ENCODE measurements around the gene ZEB1.

GRCh38 chr10:31288001-31288400, 31.0 kb upstream of the ZEB1 start:
- TF ChIP-seq SUZ12 (IDR thresholded peaks at IDR 0.05; ENCODE audit: low read length) (no peak), EGR1 (IDR thresholded peaks at IDR 0.05; ENCODE audit: borderline replicate concordance, low read depth, low read length) (no peak), CTCF (IDR thresholded peaks at IDR 0.05; ENCODE audit: control extremely low read depth in 1 of 3, insufficient read depth in 1 of 3, low read depth in 1 of 3, low read length in 3 of 3) (no peak), POLR2A (IDR thresholded peaks at IDR 0.05; ENCODE audit: control extremely low read depth in 1 of 2, low read depth in 2 of 2, low read length in 2 of 2) (no peak), ATF3 (IDR thresholded peaks at IDR 0.05; ENCODE audit: insufficient read depth, low read depth, low read length) (no peak), JUND (IDR thresholded peaks at IDR 0.05; ENCODE audit: low read length) (no peak), MAFK (IDR thresholded peaks at IDR 0.05; ENCODE audit: low read depth, low read length) (no peak), BRCA1 (IDR thresholded peaks at IDR 0.05; ENCODE audit: low read depth, low read length) (no peak), EP300 (IDR thresholded peaks at IDR 0.05; ENCODE audit: borderline replicate concordance in 1 of 2, low read depth in 2 of 2, low read length in 2 of 2) (no peak), KDM1A (IDR thresholded peaks at IDR 0.05; ENCODE audit: borderline replicate concordance, low read length) (no peak), SP1 (IDR thresholded peaks at IDR 0.05; ENCODE audit: low read depth, low read length) (no peak), RFX5 (IDR thresholded peaks at IDR 0.05; ENCODE audit: borderline replicate concordance, low read depth, low read length) (no peak), EZH2 (IDR thresholded peaks at IDR 0.05; ENCODE audit: low read depth, low read length, severe bottlenecking) (no peak)
